A673 (cell line): ENCODE results near the gene FAH.

ENCODE experiments used
- EZH2 ChIP-seq: fragments of 200-600 bp; sonication (generic); IDR thresholded peaks from 2 replicates; pipeline ENCODE4 v1.6.1; 2017; ENCODE audit warnings: borderline replicate concordance, low read depth, mild to moderate bottlenecking, mixed read lengths, antibody characterized with exemption, low read length; ENCODE audit not compliant: poor library complexity, severe bottlenecking
- TF ChIP-seq, protein P1 (sequence below): fragments of 300-800, 200-600 bp; sonication (generic); conservative IDR thresholded peaks from 2 replicates; pipeline ENCODE4 v1.5.1; 2017; ENCODE audit warnings: low read depth, mild to moderate bottlenecking, antibody characterized with exemption, low read length, moderate library complexity, mixed read lengths

DNA sequence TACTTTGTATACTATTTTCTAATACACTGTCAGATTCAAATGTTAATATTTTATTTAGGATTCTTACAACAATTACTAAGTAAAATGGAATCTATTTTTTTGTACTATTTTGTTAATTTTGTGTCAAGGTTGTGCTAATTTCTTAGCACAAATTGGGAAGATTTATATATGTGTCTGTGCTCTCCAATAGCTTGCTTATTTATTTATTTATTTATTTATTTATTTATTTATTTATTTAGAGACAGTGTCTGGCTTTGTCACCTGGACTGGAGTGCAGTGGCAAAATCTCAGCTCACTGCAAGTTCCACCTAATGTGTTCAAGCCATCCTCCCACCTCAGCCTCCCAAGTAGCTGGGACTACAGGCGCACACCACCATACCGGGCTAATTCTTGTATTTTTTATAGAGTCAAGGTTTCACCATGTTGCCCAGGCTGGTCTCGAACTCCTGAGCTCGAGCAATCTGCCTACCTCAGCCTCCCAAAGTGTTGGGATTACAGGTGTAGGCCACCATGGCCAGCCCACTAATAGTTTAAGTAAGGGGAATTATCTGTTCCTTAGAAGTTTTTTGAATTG is 64.6 kb downstream of the FAH start:
- TF ChIP-seq, protein P1, sequence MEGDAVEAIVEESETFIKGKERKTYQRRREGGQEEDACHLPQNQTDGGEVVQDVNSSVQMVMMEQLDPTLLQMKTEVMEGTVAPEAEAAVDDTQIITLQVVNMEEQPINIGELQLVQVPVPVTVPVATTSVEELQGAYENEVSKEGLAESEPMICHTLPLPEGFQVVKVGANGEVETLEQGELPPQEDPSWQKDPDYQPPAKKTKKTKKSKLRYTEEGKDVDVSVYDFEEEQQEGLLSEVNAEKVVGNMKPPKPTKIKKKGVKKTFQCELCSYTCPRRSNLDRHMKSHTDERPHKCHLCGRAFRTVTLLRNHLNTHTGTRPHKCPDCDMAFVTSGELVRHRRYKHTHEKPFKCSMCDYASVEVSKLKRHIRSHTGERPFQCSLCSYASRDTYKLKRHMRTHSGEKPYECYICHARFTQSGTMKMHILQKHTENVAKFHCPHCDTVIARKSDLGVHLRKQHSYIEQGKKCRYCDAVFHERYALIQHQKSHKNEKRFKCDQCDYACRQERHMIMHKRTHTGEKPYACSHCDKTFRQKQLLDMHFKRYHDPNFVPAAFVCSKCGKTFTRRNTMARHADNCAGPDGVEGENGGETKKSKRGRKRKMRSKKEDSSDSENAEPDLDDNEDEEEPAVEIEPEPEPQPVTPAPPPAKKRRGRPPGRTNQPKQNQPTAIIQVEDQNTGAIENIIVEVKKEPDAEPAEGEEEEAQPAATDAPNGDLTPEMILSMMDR = no peak
- no peak for TF ChIP-seq EZH2
